ENCODE results near the gene NANOG. TPM values are rescaled to one million over a fixed set of nuclear protein-coding genes. Genes with fewer than 3 reads are reported as not detected.
"Not testable (repeated sequence)": the region's sequence is repeated elsewhere in the genome, so short reads cannot be mapped to it uniquely, and the experiment has no call there.

Gene NANOG
- polyA plus RNA-seq, 3 donors = not detected

DNA sequence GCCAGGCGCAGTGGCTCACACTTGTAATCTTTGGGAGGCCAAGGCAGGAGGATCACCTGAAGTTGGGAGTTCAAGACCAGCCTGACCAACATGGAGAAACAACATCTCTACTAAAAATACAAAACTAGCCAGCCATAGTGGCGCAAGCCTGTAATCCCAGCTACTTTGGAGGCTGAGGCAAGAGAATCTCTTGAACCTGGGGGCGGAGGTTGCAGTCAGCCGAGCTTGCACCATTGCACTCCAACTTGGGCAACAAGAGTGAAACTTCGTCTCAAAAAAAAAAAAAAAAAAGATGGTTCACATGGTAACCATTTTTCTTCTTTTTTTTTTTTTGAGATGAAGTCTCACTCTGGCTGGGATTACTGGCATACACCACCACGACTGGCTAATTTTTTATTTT is 48.2 kb downstream of the NANOG start:
- peak; percentile 71 to 82 (median 80) for DNase-seq
- Mint-ChIP-seq H3K4me1 (peaks cover 46% of the 10 kb centered on the region), H3K27ac (peak overlapping the region; percentile 62 to 92 (median 86)), H3K27me3 (ENCODE audit: low read depth in 3 of 3) (peaks cover 2 to 3% (median 2%) of the 10 kb centered on the region in 3 donors), H3K9me3 (no peaks in the 10 kb centered on the region), H3K36me3 (no peaks in the 10 kb centered on the region), H3K4me3 (no peak overlapping the region)
- intact Hi-C loops (cut with micrococcal nuclease) = no loop called here
- H2AFZ ChIP-seq (ENCODE audit: insufficient read depth, low read depth, low read length, poor library complexity, severe bottlenecking) = no peak overlapping the region
- no peaks in the 10 kb centered on the region for H4K20me1 ChIP-seq (ENCODE audit: insufficient read depth, low read length)
- peak overlapping the region; percentile 58 to 69 for H3K27ac ChIP-seq (ENCODE audit: low read depth in 1 of 2, low read length in 2 of 2)
- H3K4me1 ChIP-seq (ENCODE audit: control insufficient read depth in 1 of 2, insufficient read depth in 2 of 2, low read length in 2 of 2) = peaks cover 43 to 57% of the 10 kb centered on the region in 2 donors
- TF ChIP-seq, protein P1, sequence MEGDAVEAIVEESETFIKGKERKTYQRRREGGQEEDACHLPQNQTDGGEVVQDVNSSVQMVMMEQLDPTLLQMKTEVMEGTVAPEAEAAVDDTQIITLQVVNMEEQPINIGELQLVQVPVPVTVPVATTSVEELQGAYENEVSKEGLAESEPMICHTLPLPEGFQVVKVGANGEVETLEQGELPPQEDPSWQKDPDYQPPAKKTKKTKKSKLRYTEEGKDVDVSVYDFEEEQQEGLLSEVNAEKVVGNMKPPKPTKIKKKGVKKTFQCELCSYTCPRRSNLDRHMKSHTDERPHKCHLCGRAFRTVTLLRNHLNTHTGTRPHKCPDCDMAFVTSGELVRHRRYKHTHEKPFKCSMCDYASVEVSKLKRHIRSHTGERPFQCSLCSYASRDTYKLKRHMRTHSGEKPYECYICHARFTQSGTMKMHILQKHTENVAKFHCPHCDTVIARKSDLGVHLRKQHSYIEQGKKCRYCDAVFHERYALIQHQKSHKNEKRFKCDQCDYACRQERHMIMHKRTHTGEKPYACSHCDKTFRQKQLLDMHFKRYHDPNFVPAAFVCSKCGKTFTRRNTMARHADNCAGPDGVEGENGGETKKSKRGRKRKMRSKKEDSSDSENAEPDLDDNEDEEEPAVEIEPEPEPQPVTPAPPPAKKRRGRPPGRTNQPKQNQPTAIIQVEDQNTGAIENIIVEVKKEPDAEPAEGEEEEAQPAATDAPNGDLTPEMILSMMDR (IDR thresholded peaks at IDR 0.05) = no peak
- no peak overlapping the region for H3K4me3 ChIP-seq (replicated peaks in 1 of 3; ENCODE audit: low read depth in 2 of 3, low read length in 3 of 3)
- H3K9me3 ChIP-seq (replicated peaks in 1 of 2; ENCODE audit: control insufficient read depth in 1 of 2, insufficient read depth in 1 of 2, low read length in 2 of 2) = no peaks in the 10 kb centered on the region
- H3K79me2 ChIP-seq (ENCODE audit: insufficient read depth, low read length) = no peaks in the 10 kb centered on the region
- no peak overlapping the region for H3K9ac ChIP-seq (ENCODE audit: insufficient read depth, low read length, poor library complexity, severe bottlenecking)
- no peaks in the 10 kb centered on the region for H3K36me3 ChIP-seq (replicated peaks in 1 of 2; ENCODE audit: control insufficient read depth in 1 of 2, insufficient read depth in 2 of 2, low read length in 2 of 2)
- no peaks in the 10 kb centered on the region for H3K27me3 ChIP-seq (ENCODE audit: control insufficient read depth in 2 of 2, insufficient read depth in 2 of 2, low read length in 2 of 2)
- no peak overlapping the region for H3K4me2 ChIP-seq (replicated peaks; ENCODE audit: extremely low read depth, low read length, poor library complexity, severe bottlenecking)
- WGBS (ENCODE audit: insufficient coverage) = 0% methylated on average over 1 of the region's 6 CpGs

DNA sequence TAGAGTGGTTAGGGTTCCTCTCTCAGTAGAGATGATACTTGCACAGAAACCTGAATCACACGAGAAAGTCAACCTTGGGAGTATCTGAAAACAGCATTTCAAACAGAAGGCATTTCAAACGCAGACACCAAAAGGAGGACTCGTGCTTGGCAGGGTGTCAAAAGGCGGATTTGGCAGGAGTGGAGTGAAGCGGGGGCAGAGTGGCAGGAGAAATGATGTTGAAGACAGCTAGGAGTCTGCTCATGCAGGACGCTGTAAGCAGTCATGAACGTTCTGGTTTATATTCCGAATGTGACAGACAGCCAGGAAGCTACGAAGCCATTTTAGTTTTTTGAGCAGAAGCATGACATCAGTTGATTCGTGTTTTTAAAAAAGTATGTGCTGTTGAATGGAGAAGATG is 50.0 kb downstream of the NANOG start:
- H4K20me1 ChIP-seq (ENCODE audit: insufficient read depth, low read length); H3K27me3 Mint-ChIP-seq (ENCODE audit: low read depth in 3 of 3); H3K9me3 ChIP-seq (replicated peaks in 1 of 2; ENCODE audit: control insufficient read depth in 1 of 2, insufficient read depth in 1 of 2, low read length in 2 of 2); H3K79me2 ChIP-seq (ENCODE audit: insufficient read depth, low read length); H3K9ac ChIP-seq (ENCODE audit: insufficient read depth, low read length, poor library complexity, severe bottlenecking); H2AFZ ChIP-seq (ENCODE audit: insufficient read depth, low read depth, low read length, poor library complexity, severe bottlenecking); H3K4me2 ChIP-seq (replicated peaks; ENCODE audit: extremely low read depth, low read length, poor library complexity, severe bottlenecking); H3K27ac Mint-ChIP-seq; DNase-seq; intact Hi-C loops (cut with micrococcal nuclease); H3K27ac ChIP-seq (ENCODE audit: low read depth in 1 of 2, low read length in 2 of 2); H3K36me3 ChIP-seq (replicated peaks in 1 of 2; ENCODE audit: control insufficient read depth in 1 of 2, insufficient read depth in 2 of 2, low read length in 2 of 2); H3K36me3 Mint-ChIP-seq; H3K4me3 Mint-ChIP-seq; H3K27me3 ChIP-seq (ENCODE audit: control insufficient read depth in 2 of 2, insufficient read depth in 2 of 2, low read length in 2 of 2); H3K9me3 Mint-ChIP-seq; H3K4me3 ChIP-seq (replicated peaks in 1 of 3; ENCODE audit: low read depth in 2 of 3, low read length in 3 of 3): not testable (repeated sequence)
- 93% methylated on average over 2 of the region's 10 CpGs for WGBS (ENCODE audit: insufficient coverage)
- H3K4me1 ChIP-seq (ENCODE audit: control insufficient read depth in 1 of 2, insufficient read depth in 2 of 2, low read length in 2 of 2) = peaks cover 50 to 61% of the 10 kb centered on the region in 2 donors
- H3K4me1 Mint-ChIP-seq = peaks cover 51% of the 10 kb centered on the region

GRCh38 chr12:7839848-7840247 is 50.6 kb downstream of the NANOG start:
- H2AFZ ChIP-seq (ENCODE audit: insufficient read depth, low read depth, low read length, poor library complexity, severe bottlenecking); H3K27ac Mint-ChIP-seq; H3K9me3 ChIP-seq (replicated peaks in 1 of 2; ENCODE audit: control insufficient read depth in 1 of 2, insufficient read depth in 1 of 2, low read length in 2 of 2); H3K27me3 Mint-ChIP-seq (ENCODE audit: low read depth in 3 of 3); H3K4me3 ChIP-seq (replicated peaks in 1 of 3; ENCODE audit: low read depth in 2 of 3, low read length in 3 of 3); H4K20me1 ChIP-seq (ENCODE audit: insufficient read depth, low read length); H3K36me3 Mint-ChIP-seq; H3K27me3 ChIP-seq (ENCODE audit: control insufficient read depth in 2 of 2, insufficient read depth in 2 of 2, low read length in 2 of 2); DNase-seq; H3K36me3 ChIP-seq (replicated peaks in 1 of 2; ENCODE audit: control insufficient read depth in 1 of 2, insufficient read depth in 2 of 2, low read length in 2 of 2); H3K9me3 Mint-ChIP-seq; H3K4me2 ChIP-seq (replicated peaks; ENCODE audit: extremely low read depth, low read length, poor library complexity, severe bottlenecking); H3K27ac ChIP-seq (ENCODE audit: low read depth in 1 of 2, low read length in 2 of 2); H3K79me2 ChIP-seq (ENCODE audit: insufficient read depth, low read length); intact Hi-C loops (cut with micrococcal nuclease); H3K4me3 Mint-ChIP-seq; H3K9ac ChIP-seq (ENCODE audit: insufficient read depth, low read length, poor library complexity, severe bottlenecking): not testable (repeated sequence)
- peaks cover 47 to 58% of the 10 kb centered on the region in 2 donors for H3K4me1 ChIP-seq (ENCODE audit: control insufficient read depth in 1 of 2, insufficient read depth in 2 of 2, low read length in 2 of 2)
- peaks cover 47% of the 10 kb centered on the region for H3K4me1 Mint-ChIP-seq
- WGBS (ENCODE audit: insufficient coverage) = no CpG with 5 or more reads among the region's 7 CpGs

GRCh38 chr12:7842444-7842843 is 53.2 kb downstream of the NANOG start:
- H3K9ac ChIP-seq (ENCODE audit: insufficient read depth, low read length, poor library complexity, severe bottlenecking); H3K27me3 Mint-ChIP-seq (ENCODE audit: low read depth in 3 of 3); H3K27me3 ChIP-seq (ENCODE audit: control insufficient read depth in 2 of 2, insufficient read depth in 2 of 2, low read length in 2 of 2); H3K79me2 ChIP-seq (ENCODE audit: insufficient read depth, low read length); H3K4me3 Mint-ChIP-seq; H2AFZ ChIP-seq (ENCODE audit: insufficient read depth, low read depth, low read length, poor library complexity, severe bottlenecking); intact Hi-C loops (cut with micrococcal nuclease); H4K20me1 ChIP-seq (ENCODE audit: insufficient read depth, low read length); H3K9me3 Mint-ChIP-seq; H3K4me3 ChIP-seq (replicated peaks in 1 of 3; ENCODE audit: low read depth in 2 of 3, low read length in 3 of 3); H3K27ac ChIP-seq (ENCODE audit: low read depth in 1 of 2, low read length in 2 of 2); H3K9me3 ChIP-seq (replicated peaks in 1 of 2; ENCODE audit: control insufficient read depth in 1 of 2, insufficient read depth in 1 of 2, low read length in 2 of 2); H3K4me2 ChIP-seq (replicated peaks; ENCODE audit: extremely low read depth, low read length, poor library complexity, severe bottlenecking); H3K36me3 ChIP-seq (replicated peaks in 1 of 2; ENCODE audit: control insufficient read depth in 1 of 2, insufficient read depth in 2 of 2, low read length in 2 of 2); H3K36me3 Mint-ChIP-seq: not testable (repeated sequence)
- peaks cover 22 to 34% of the 10 kb centered on the region in 2 donors for H3K4me1 ChIP-seq (ENCODE audit: control insufficient read depth in 1 of 2, insufficient read depth in 2 of 2, low read length in 2 of 2)
- peak in 1 of 3 donors; percentile 16 for DNase-seq
- Mint-ChIP-seq H3K27ac (peak overlapping the region in 6 of 7 donors; percentile 61 to 92 (median 77)), H3K4me1 (peaks cover 34% of the 10 kb centered on the region)
- no CpG with 5 or more reads among the region's 9 CpGs for WGBS (ENCODE audit: insufficient coverage)
